ENCODE data around the gene ABTB2. TPM values are rescaled to one million over a fixed set of nuclear protein-coding genes. Genes with fewer than 3 reads are reported as not detected.
A peak's percentile ranks its signal among the peaks of the same experiment; 100 is the strongest.

ABTB2 gene
- total RNA-seq, 2 donors from 2014 or later = 2.1 to 4.3 TPM

- TF ChIP-seq CTCF (IDR thresholded peaks at IDR 0.05) (no peak), POLR2A (IDR thresholded peaks at IDR 0.05) (no peak)
- 23 to 30% methylated on average over 6 of the region's 6 CpGs for WGBS, 2 donors
- Histone ChIP-seq H3K27me3 (no peaks in the 10 kb centered on the region), H3K36me3 (replicated peaks in 1 of 2; ENCODE audit: insufficient read depth in 1 of 2, low read depth in 2 of 2) (peaks cover 4 to 12% of the 10 kb centered on the region in 2 donors), H3K4me1 (peaks cover 19% of the 10 kb centered on the region), H3K27ac (peak overlapping the region; percentile 86 to 91 (median 90)), H3K9me3 (no peaks in the 10 kb centered on the region), H3K4me3 (no peak overlapping the region)
- ATAC-seq (no peak), DNase-seq (no peak)
- intact Hi-C loops (cut with DNase I) = no loop called here
These were observed 253.1 kb downstream of the ABTB2 start for GRCh38 chr11:34104680-34105078.

Small RNA genes lying within 50 kb of the gene (small RNA-seq; reads per million reads assigned to genes)
- gene AL035079.1 (not detected), gene RF00019 (not detected)

Other genes starting within 250 kb of the ABTB2 start
- 100 to 1,000 TPM in 1 of 2 donors, 10 to 100 TPM in 1; 98.8 to 148 TPM for gene CAT, start 80.9 kb upstream of the ABTB2 start, total RNA-seq
- not detected for gene ELF5, start 155.8 kb upstream of the ABTB2 start, total RNA-seq

Measured in body of pancreas (tissue), 4 donors.